PC-3 (cell line): ENCODE data around the gene NAA60. TPM values are rescaled to one million over a fixed set of nuclear protein-coding genes. Genes with fewer than 3 reads are reported as not detected.

Experiments used
- ATAC-seq: fragments of 200-7000 bp; cut with Tn5 transposase; 2 replicates; pipeline ENCODE4 v1.9.1; 2020; ENCODE audit warnings: mild to moderate bottlenecking, moderate library complexity
- BruUV-seq: library from RNA; stranded (reverse); fragments of 400-500 nt; replicated peaks from 2 replicates; lab custom pipeline; 2021; lab: Mats Ljungman, UMichigan
- CTCF ChIA-PET: fragments of 300-600 bp; sonication (Branson Sonifier 250); formaldehyde crosslinking; loops from one replicate; lab custom pipeline; 2022; ENCODE audit warnings: antibody characterized with exemption; lab: Charles Lee
- POLR2A ChIA-PET: fragments of 300-600 bp; sonication (Branson Sonifier 250); formaldehyde crosslinking; loops from one replicate; lab custom pipeline; 2022; ENCODE audit warnings: antibody characterized with exemption; ENCODE audit not compliant: unreplicated experiment; lab: Charles Lee
- DNase-seq: peaks from one replicate; pipeline ENCODE4 v3.0.0-alpha.2; 2015
- H2AFZ ChIP-seq: fragments of 300-600 bp; sonication (generic); 2 replicates; pipeline ENCODE4 v1.6.0; 2016; ENCODE audit warnings: antibody characterized with exemption, low read length
- H3F3A ChIP-seq: fragments of 300-600 bp; sonication (generic); one replicate; pipeline ENCODE4 v1.6.0; 2017; ENCODE audit warnings: antibody characterized with exemption, low read length, control low read depth, mild to moderate bottlenecking; ENCODE audit not compliant: unreplicated experiment
- H3K27ac ChIP-seq: fragments of 300-600 bp; sonication (generic); 2 replicates; pipeline ENCODE4 v1.5.1; 2016; ENCODE audit warnings: mild to moderate bottlenecking, low read length
- H3K27me3 ChIP-seq: fragments of 300-600 bp; sonication (generic); 2 replicates; pipeline ENCODE4 v1.6.1; 2016; ENCODE audit warnings: low read length, mixed read lengths
- H3K36me3 ChIP-seq: fragments of 300-600 bp; sonication (generic); 2 replicates; pipeline ENCODE4 v1.6.1; 2016; ENCODE audit warnings: low read depth, mixed run types, low read length, mixed read lengths
- H3K4me1 ChIP-seq: fragments of 300-600 bp; sonication (generic); 2 replicates; pipeline ENCODE4 v1.5.1; 2016; ENCODE audit warnings: low read length; ENCODE audit not compliant: insufficient read depth
- H3K4me2 ChIP-seq: fragments of 300-600 bp; sonication (generic); 2 replicates; pipeline ENCODE4 v1.6.0; 2016; ENCODE audit warnings: low read length
- H3K4me3 ChIP-seq: fragments of 300-600 bp; sonication (generic); 2 replicates; pipeline ENCODE4 v1.5.1; 2016; ENCODE audit warnings: mild to moderate bottlenecking, low read length, mixed read lengths
- H3K79me2 ChIP-seq: fragments of 300-600 bp; sonication (generic); 2 replicates; pipeline ENCODE4 v1.6.1; 2017; ENCODE audit warnings: low read length, mixed read lengths
- H3K9ac ChIP-seq: fragments of 300-600 bp; sonication (generic); 2 replicates; pipeline ENCODE4 v1.6.0; 2016; ENCODE audit warnings: mild to moderate bottlenecking, low read length
- H3K9me2 ChIP-seq: fragments of 300-600 bp; sonication (generic); replicated peaks from 2 replicates; pipeline ENCODE4 v1.6.1; 2016; ENCODE audit warnings: mixed run types, low read length, mixed read lengths
- H3K9me3 ChIP-seq: fragments of 300-600 bp; sonication (generic); 2 replicates; pipeline ENCODE4 v1.6.1; 2016; ENCODE audit warnings: low read length, mixed read lengths
- H4K20me1 ChIP-seq: fragments of 300-600 bp; sonication (generic); 2 replicates; pipeline ENCODE4 v1.6.1; 2016; ENCODE audit warnings: low read length, mixed read lengths
- EZH2 ChIP-seq: fragments of 300-600 bp; sonication (generic); IDR thresholded peaks from one replicate; pipeline ENCODE4 v1.6.1; 2017; ENCODE audit warnings: antibody characterized with exemption, mild to moderate bottlenecking, low read length; ENCODE audit not compliant: unreplicated experiment
- EZH2phosphoT487 ChIP-seq: fragments of 300-600 bp; sonication (generic); IDR thresholded peaks from 2 replicates; pipeline ENCODE4 v1.6.1; 2018; ENCODE audit warnings: mild to moderate bottlenecking, antibody characterized with exemption, low read length, borderline replicate concordance
- intact Hi-C: fragments of 100-400 bp; cut with micrococcal nuclease; formaldehyde crosslinking; loops from 2 replicates; pipeline ENCODE4 v1.9.0; 2023
- total RNA-seq: library from RNA; depleted of rRNA; stranded (reverse); fragments of >200 nt; gene quantifications from 2 replicates; pipeline ENCODE4 v1.2.3, GENCODE V29; 2014
- TF ChIP-seq, protein P1 (sequence below): fragments of 300-600 bp; sonication (generic); conservative IDR thresholded peaks from 2 replicates; pipeline ENCODE4 v1.5.1; 2017; ENCODE audit warnings: antibody characterized with exemption, low read depth, mild to moderate bottlenecking, low read length

The NAA60 gene
- total RNA-seq, 1 experiment from 2014 or later, result 7.6 TPM

DNA sequence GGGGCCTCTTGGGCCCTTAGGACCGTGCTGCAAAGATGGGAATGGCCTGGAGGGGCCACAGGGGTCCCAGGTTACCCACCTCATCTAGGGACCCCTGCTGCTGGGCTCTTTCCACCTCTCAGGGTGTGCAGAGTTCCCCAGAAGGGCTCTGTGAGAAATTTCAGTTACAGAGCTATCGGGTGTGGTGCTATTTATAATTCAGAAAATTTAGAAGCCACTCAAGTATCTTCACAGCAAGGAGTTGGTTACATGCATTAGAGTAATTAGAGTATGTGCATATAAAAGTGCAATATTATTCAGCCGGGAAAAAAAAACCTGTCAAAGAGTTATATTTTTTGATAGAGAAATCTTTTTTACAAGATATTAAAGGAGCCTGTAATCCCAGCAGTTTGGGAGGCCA lies 32.9 kb downstream of the NAA60 start:
- Histone ChIP-seq H3K27ac (no peak overlapping the region), H3K9me2 (no peaks in the 10 kb centered on the region), H4K20me1 (no peaks in the 10 kb centered on the region), H2AFZ (no peak overlapping the region), H3K9me3 (no peaks in the 10 kb centered on the region), H3K27me3 (no peaks in the 10 kb centered on the region), H3K4me3 (no peak overlapping the region), H3K4me2 (no peak overlapping the region), H3F3A (no peaks in the 10 kb centered on the region), H3K9ac (no peak overlapping the region), H3K79me2 (peaks cover 25% of the 10 kb centered on the region), H3K4me1 (no peaks in the 10 kb centered on the region), H3K36me3 (no peaks in the 10 kb centered on the region; the same call in 1 of the 2 replicates)
- no peak for DNase-seq
- POLR2A ChIA-PET, result no interaction called here
- ATAC-seq, result no peak
- CTCF ChIA-PET, result no interaction called here
- TF ChIP-seq EZH2phosphoT487, result no peak
- TF ChIP-seq EZH2, result no peak
- TF ChIP-seq, protein P1, sequence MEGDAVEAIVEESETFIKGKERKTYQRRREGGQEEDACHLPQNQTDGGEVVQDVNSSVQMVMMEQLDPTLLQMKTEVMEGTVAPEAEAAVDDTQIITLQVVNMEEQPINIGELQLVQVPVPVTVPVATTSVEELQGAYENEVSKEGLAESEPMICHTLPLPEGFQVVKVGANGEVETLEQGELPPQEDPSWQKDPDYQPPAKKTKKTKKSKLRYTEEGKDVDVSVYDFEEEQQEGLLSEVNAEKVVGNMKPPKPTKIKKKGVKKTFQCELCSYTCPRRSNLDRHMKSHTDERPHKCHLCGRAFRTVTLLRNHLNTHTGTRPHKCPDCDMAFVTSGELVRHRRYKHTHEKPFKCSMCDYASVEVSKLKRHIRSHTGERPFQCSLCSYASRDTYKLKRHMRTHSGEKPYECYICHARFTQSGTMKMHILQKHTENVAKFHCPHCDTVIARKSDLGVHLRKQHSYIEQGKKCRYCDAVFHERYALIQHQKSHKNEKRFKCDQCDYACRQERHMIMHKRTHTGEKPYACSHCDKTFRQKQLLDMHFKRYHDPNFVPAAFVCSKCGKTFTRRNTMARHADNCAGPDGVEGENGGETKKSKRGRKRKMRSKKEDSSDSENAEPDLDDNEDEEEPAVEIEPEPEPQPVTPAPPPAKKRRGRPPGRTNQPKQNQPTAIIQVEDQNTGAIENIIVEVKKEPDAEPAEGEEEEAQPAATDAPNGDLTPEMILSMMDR, result no peak
- intact Hi-C loops, result no loop called here
- BruUV-seq, result no TSS peak

DNA sequence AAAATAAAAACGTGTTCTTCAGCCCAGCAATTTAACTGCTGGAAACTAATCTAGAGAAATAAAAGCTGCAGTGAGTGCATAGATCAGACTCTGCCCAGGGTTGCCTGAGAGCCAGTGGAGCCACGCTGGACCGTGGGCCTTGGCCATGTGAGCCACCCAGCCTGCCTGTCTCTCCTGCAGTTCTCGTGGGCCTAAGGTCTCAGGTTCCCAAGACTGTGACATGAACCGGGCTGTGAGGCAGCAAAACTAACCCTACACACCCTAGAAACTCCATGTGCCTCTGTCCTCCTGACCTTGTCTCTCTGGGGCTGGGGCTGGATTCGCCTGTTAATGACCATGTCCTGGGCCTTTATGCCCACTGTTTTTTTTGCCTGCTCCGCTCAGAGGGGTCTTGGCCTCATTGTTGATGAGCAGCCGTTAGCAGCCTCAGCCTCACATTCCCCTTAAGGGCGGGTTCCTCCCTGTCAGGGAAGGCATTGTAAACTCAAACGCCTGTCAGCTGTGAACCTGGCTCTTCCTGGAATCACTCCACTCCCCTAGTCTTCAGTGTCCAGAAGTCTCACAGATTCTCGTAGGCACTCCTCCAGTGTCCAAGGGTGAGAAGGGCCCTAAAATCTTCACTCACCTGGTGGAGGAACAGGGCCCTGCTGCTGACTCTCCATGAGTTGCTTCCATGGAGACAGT lies 34.9 kb downstream of the NAA60 start:
- no peaks in the 10 kb centered on the region for H3K4me1 ChIP-seq
- H3F3A ChIP-seq, result no peaks in the 10 kb centered on the region
- no peak overlapping the region for H2AFZ ChIP-seq
- H3K27ac ChIP-seq, result no peak overlapping the region
- no TSS peak for BruUV-seq
- no peak overlapping the region for H3K4me2 ChIP-seq
- intact Hi-C loops, result no loop called here
- H3K9me3 ChIP-seq, result no peaks in the 10 kb centered on the region
- H3K9ac ChIP-seq, result no peak overlapping the region
- ATAC-seq (no peak), DNase-seq (no peak)
- no peaks in the 10 kb centered on the region for H3K27me3 ChIP-seq
- H4K20me1 ChIP-seq, result no peaks in the 10 kb centered on the region
- POLR2A ChIA-PET, result no interaction called here
- no peak overlapping the region for H3K4me3 ChIP-seq
- H3K79me2 ChIP-seq, result peaks cover 10% of the 10 kb centered on the region; the same call in 1 of the 2 replicates
- no peaks in the 10 kb centered on the region; the same call in 1 of the 2 replicates for H3K36me3 ChIP-seq
- CTCF ChIA-PET, result no interaction called here
- TF ChIP-seq, protein P1, result no peak
- TF ChIP-seq EZH2, result no peak
- no peak for TF ChIP-seq EZH2phosphoT487
- no peaks in the 10 kb centered on the region for H3K9me2 ChIP-seq

DNA sequence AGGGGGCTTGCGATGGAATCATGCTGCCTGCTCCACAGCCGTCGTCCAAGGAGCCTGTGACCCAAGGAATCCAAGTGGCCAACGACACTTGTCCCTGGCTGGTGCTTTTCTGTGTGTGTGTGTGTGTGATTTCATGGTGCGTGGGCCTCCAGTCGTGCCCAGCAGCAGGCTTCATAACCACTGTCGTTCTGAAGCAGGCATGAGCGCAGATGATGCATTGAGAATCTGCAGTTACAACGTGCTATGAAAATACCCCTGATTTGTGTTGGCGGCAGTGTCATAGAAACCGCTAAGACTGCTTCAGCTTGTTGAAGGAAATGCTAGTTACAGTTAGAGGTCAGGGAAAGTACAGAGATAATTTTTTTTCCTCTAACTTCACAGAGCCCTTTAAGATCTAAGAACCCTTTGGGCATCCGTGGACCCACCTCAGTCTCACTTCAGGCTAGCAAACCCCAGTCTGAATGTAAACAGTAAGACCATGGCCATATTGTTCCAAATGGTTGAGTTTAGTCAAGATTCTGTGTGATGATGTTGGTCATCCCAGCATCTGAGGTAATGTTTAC lies 36.3 kb downstream of the NAA60 start:
- H4K20me1 ChIP-seq, result no peaks in the 10 kb centered on the region
- POLR2A ChIA-PET, result no interaction called here
- CTCF ChIA-PET, result no interaction called here

More for the DNA sequence above, 36.3 kb downstream of the NAA60 start:
- no peaks in the 10 kb centered on the region for H3K9me3 ChIP-seq
- H3K27me3 ChIP-seq, result no peaks in the 10 kb centered on the region
- BruUV-seq, result no TSS peak
- no peak for TF ChIP-seq EZH2
- TF ChIP-seq, protein P1, result no peak
- TF ChIP-seq EZH2phosphoT487, result no peak
- H3K9ac ChIP-seq, result no peak overlapping the region
- peaks cover 3% of the 10 kb centered on the region; the same call in 1 of the 2 replicates for H3K79me2 ChIP-seq
- H3K4me2 ChIP-seq, result no peak overlapping the region
- no peak overlapping the region for H3K27ac ChIP-seq
- no peak overlapping the region for H3K4me3 ChIP-seq
- DNase-seq (no peak), ATAC-seq (no peak)
- H2AFZ ChIP-seq, result no peak overlapping the region
- intact Hi-C loops, result no loop called here
- no peaks in the 10 kb centered on the region for H3K4me1 ChIP-seq
- no peaks in the 10 kb centered on the region; the same call in 1 of the 2 replicates for H3K36me3 ChIP-seq
- no peaks in the 10 kb centered on the region for H3F3A ChIP-seq
- H3K9me2 ChIP-seq, result no peaks in the 10 kb centered on the region
